Suppressor macrophage treated with lipopolysaccharide for 1 hour (primary cell): ENCODE results near the gene SNAI1.

Source experiments
- DNase-seq, 3 donors: peaks; one replicate each; pipeline ENCODE4 v3.0.0-alpha.2; 2020 to 2022

Gene SNAI1

GRCh38 chr20:50013976-50014375 is 31.2 kb downstream of the SNAI1 start:
- peak; percentile 70 to 73 (median 72) for DNase-seq

DNA sequence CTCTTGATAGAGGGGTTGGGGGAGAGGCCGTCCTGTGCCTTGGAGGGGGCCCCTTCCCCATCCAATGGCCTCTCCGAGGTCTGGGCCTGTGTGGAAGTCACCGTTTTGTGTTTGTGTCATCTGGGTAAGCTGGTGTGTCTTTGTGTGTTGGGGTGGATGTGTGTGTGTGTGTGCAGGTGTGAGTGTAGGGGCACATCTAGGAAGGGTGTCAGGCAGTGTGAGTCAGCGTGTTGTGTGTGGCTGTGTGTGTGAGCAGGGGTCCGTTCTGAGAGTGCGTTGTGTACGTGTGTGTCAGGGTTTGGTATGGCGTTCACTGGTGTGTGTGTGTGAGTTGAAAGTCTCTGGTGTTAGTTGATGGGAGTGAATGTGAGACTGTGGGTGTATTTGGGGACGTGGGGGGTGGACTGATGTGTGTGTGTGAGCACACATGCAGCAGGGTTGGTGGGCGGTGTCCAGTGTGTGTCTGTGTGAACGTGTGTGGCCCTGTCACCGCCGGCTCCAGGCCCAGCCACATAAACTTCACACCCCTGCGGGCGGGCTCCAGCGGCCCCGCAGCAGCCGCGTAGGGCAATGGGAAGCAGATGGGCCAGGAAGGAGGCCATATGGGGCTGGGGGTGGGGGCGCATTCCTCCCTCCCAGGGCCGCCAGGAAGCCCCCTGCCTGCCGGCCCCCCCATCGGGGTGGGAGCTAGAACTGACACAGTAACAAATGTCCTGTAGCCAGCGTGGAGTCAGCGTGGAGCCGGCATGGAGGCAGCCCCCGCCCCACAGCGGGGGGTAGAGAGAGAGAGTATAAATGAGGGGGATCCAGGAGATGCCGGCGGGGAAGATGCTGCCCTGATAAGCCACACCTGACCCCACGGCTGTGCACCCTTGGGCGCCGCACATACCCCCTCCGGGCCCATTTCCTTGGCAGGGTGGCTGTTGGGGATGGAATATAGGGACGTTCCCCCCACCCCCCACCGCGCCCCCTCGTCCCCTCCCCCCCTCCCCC is 32.1 kb downstream of the SNAI1 start:
- DNase-seq: no peak

DNA sequence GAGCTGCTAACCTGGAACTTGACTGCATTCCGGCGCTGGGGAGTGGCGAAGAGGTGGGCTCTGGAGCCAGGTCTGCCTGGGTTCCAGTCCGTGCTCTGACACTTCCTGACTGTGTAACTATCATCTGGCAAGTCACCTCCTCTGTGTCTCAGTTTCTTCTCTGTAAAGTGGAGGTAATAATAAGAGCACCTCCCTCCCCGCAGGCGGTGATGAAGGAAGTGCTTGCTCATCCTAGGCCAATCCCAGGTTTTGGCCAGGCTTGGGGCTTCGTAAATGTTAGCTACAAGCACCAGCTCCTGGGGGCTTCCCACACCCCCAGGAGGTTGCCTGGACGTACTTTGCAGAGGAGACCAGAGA is 32.8 kb downstream of the SNAI1 start:
- no peak for DNase-seq

GRCh38 chr20:50015993-50016770 is 33.4 kb downstream of the SNAI1 start:
- DNase-seq: no peak

DNA sequence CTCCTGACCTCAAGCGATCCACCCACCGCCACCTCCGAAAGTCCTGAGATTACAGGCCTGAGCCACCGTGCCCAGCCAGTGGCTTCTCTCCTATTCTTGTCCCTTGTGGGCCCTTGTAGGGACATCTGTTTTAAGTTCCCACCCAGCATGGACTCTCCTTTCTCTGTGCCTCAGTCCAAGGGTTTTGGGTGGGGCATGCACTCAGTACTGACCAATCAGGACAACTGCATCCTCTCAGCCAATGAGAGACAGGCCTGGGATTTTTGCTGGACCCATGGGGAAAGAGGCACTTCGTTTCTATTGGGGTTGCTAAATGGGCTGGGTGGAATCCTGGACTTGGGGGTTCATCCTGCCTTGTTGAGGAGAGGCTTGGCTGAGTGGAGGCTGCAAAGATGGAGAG is 34.4 kb downstream of the SNAI1 start:
- DNase-seq: no peak

- no peak for DNase-seq
Measured at GRCh38 chr20:50017576-50018248, 34.9 kb downstream of the SNAI1 start.

DNA sequence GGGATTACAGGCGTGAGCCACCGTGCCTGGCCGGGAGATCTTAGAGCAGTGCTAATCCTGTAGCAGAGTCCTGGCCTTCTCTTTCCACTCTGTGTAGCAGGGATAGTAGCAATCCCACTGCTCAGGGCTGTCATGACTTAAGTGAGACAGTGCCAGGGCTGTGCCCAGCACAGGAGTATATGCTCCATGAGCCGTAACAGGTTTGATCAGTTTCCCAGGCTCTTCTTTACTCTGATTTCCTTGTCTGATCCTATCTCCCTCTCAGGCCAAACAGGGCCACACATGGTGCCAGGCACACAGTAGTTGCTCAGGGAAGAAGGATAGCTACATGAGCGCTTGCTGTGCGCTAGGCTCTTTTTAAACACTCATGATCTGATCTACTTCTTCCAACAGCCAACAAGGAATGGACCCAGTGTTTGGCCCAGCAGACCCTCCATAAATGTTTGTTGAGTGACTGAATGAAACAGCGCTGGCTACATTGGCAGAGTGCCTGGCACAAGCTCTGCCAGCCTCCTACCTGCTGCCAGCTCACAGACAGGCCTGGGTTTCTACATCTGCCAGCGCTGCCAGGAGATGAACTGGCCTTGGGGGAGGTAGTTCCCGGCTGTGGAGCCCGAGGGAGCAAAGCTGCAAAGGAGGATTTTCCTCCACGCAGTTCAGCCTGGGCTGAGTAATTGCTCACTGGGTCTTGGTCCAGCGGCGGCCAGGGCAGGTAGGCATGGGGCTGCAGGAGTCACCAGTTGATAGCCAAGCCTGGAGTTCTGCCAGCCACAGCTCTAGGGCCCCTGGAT is 36.9 kb downstream of the SNAI1 start:
- no peak for DNase-seq

- peak; percentile 81 to 84 (median 82) for DNase-seq
Measured at GRCh38 chr20:50020288-50020687, 37.5 kb downstream of the SNAI1 start.

GRCh38 chr20:50022676-50023075 is 39.9 kb downstream of the SNAI1 start:
- DNase-seq: no peak

GRCh38 chr20:50023116-50023805 is 40.5 kb downstream of the SNAI1 start:
- DNase-seq: no peak

DNA sequence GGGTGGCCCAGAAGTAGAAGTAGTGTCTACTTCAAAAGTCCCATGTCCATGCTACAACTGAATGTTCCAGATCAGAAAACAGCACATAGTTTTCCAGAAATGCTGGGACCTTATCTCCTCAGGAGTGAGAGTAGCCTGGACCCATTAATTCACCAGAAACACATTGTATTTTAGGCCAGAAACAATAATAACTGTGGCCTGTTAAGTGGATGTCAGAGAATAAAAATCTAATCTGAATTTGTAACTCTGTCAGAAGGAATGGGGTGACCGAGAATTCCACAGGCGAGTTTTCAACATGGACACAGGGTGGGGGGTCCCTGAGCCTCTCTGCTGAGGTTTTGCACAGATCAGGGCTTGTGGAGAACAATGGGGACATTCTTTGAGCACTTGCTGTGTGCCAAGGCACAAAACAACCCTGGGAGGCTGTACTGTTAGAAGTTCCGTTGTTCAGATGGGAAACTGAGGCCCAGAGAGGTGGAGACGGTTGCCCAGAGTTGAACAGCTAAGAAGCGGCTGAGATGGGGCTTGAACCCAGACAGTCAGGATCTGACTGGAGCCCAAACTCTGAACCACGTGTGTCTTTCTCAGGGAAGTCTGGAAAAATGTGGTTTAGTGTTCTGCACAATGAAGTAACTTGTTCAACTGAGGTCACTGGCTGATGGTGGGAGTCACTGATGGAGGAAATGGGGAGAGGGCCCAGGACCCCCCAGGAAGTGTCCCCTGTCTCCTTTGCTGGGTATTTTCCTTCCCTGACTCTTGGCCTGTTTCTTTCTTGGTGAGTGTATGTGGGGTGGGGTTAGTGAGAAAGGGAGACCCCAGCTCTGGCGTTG is 44.2 kb downstream of the SNAI1 start:
- no peak for DNase-seq

DNA sequence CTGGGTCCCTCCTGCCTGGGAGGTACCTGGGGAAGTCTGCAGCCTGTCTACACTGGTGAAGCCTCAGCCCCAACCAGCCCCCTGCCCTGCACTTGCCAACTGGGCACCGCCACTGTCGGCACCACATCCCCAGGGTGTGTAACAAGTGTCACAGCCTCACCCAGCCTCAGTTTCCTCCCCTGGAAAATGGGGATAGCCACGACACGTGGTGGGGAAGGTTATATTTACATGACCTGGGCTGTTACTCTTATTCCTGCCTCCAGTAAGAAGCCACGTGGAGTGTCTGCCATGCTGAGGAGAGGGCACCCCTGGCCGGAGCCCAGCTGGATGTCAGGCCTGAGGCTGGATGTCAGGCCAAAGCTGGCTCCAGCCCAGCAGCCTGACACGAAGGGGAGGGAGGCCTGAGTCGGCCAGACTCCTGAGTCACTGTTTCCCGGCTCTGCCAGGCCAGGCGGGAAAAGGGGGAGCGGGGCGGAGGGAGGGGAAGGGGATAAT is 44.9 kb downstream of the SNAI1 start:
- peak in 2 of 3 donors; percentile 57 to 67 for DNase-seq

- no peak for DNase-seq
Measured at GRCh38 chr20:50029083-50029696, 46.4 kb downstream of the SNAI1 start.

GRCh38 chr20:50029697-50030461 is 47.1 kb downstream of the SNAI1 start:
- peak; percentile 77 to 92 (median 88) for DNase-seq

DNA sequence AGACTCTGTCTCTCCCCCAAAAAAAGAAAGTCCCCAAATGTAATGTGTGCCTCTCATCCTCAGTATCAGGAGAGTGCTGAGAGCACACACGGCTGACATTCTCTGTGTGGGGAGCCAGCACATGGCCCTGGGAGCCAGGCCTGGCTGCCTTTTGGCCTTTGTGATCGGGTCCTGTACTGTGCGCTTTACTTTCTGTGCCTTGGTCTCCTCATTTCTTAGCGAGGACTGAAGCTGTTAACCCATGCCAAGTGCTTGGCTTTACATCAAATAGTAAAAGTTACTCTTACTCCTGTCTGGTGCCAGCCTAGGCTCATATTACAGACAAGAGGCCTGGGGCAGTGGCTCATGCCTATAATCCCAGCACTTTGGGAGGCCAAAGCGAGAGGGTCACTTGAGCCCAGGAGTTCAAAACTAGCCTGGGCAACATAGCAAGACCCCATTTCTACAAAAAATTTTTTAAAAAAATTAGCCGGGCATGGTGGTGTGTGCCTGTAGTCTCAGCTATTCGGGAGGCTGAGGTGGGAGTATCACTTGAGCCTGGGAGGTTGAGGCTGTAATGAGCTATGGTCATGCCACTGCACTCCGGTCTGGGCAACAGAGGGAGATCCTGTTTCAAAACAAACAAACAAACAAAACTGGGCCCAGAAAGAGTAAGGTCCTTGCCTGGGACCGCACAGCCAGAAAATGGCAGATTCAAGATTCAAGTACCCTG is 50.3 kb downstream of the SNAI1 start:
- no peak for DNase-seq

DNA sequence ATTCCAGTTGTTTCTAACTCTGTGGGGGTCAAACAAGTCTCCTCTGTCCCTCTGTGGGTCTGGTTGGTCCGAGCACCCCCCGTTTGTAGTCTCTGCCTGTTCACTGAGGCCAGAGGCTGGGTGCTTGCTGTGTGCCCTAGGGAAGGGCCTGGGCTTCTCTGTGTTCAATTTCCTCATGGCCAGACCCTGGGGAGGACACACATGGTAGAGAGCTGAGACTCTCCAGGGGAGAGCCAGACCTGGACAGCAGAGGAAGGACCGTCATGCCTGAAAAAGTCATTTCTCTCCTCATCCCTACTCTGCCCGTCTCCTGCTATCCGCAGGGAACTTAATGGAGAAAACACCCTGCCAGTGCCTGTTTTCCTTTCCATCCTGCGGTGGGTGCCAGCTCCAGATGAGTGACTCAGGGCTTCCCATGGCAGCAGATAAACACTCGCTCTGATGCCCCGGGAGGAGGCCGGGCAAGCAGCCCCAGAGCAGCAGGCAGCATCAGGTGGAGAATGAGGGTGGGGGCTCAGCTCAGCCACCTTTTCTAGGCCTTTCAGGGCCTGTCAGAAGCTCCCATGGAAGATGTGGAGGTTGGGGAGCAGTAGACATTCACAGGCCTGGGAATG is 51.9 kb downstream of the SNAI1 start:
- DNase-seq: no peak

DNA sequence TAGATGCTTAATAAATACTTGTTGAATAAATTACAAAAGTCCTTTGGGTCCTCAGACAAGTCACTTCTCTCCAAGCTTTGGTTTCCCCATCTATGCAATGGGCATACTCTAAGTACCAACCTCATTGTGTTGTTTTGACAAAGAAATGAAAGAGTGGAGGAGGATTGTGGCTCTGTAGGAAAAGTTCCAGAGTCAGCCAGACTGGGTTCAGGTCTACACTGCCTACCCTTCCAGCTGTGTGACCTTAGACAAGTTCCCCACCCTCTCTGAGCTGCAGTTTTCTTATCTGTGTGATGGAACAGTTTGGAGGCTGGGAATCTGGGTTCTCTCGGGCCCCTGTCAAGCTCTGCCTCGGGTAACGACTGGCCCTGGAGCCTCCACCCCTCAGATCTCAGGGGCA is 53.9 kb downstream of the SNAI1 start:
- no peak for DNase-seq

- DNase-seq: no peak
Measured at GRCh38 chr20:50037123-50037522, 54.3 kb downstream of the SNAI1 start.
